GM06990 (cell line): ENCODE measurements around the gene JAZF1.
"Not testable (repeated sequence)": the region's sequence is repeated elsewhere in the genome, so short reads cannot be mapped to it uniquely, and the experiment has no call there.

ENCODE experiments used
- DNase-seq: peaks from one replicate; pipeline ENCODE4 v3.0.0-alpha.2; 2011; ENCODE audit not compliant: insufficient read length; ENCODE audit errors: extremely low read depth
- H3K27me3 ChIP-seq: replicated peaks from 2 replicates; pipeline ENCODE4 v1.6.0; 2011; ENCODE audit warnings: low read length; ENCODE audit not compliant: control insufficient read depth, insufficient read depth
- H3K36me3 ChIP-seq: 2 replicates; pipeline ENCODE4 v1.5.1; 2011; ENCODE audit warnings: low read length; ENCODE audit not compliant: control insufficient read depth, insufficient read depth
- H3K4me3 ChIP-seq: replicated peaks from 2 replicates; pipeline ENCODE4 v1.5.1; 2011; ENCODE audit warnings: low read depth, mild to moderate bottlenecking, control low read depth, low read length
- CTCF ChIP-seq: IDR thresholded peaks from 2 replicates; pipeline ENCODE4 v1.5.1; 2011; ENCODE audit warnings: low read length, control low read depth, mild to moderate bottlenecking, inconsistent platforms; ENCODE audit not compliant: insufficient read depth, poor library complexity, severe bottlenecking

Gene JAZF1

GRCh38 chr7:27861747-27862146, 318.8 kb downstream of the JAZF1 start:
- Histone ChIP-seq H3K36me3 (no peaks in the 10 kb centered on the region), H3K4me3 (no peak overlapping the region), H3K27me3 (no peaks in the 10 kb centered on the region)
- TF ChIP-seq CTCF: no peak
- DNase-seq: no peak

DNA sequence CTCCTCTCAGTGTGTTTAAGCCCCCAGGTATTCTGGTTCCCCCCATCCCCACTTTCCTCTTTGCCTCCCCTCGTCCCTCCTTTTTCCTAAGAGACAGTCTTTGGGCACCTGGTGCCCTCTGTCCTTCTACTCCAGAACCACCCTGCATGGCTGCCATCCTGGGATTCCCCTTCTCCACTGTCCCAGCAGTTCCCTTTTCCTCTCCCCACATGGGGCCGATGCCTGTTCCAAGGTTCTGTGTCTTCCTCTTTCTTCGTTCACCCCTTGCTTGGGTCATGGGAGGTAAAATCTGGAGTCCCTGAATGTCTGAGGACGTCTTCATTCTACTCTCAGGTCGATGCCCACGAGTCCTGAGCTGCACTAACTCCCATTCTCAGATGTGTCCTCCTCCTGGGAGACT, 319.8 kb downstream of the JAZF1 start:
- no peak for TF ChIP-seq CTCF
- DNase-seq: no peak
- H3K4me3 ChIP-seq: no peak overlapping the region
- no peaks in the 10 kb centered on the region for H3K36me3 ChIP-seq
- H3K27me3 ChIP-seq: no peaks in the 10 kb centered on the region

GRCh38 chr7:27856703-27857485, 323.7 kb downstream of the JAZF1 start:
- not testable (repeated sequence) for H3K4me3 ChIP-seq, H3K36me3 ChIP-seq, DNase-seq, H3K27me3 ChIP-seq

DNA sequence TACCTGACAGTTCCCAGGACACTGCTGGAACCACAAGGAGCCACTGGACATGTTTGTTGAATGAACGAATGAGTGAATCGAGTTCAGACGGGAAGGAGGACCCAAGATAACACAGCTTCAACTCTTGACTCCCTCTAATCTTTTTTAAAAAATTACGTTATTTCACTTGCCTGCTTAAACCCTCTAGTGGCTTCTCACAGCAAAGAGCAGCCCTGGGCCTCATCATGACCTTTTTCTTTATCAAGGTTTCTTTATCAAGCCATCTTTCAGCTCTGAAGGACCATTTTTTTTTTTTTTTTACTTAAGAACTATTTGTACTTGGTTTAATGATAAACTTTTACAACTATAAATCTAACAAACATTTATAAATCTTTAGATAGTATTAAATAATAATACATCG, 330.1 kb downstream of the JAZF1 start:
- Histone ChIP-seq H3K4me3 (no peak overlapping the region), H3K27me3 (no peaks in the 10 kb centered on the region), H3K36me3 (no peaks in the 10 kb centered on the region)
- DNase-seq: no peak
- no peak for TF ChIP-seq CTCF

- Histone ChIP-seq H3K4me3 (no peak overlapping the region), H3K27me3 (no peaks in the 10 kb centered on the region), H3K36me3 (no peaks in the 10 kb centered on the region)
- DNase-seq: no peak
- TF ChIP-seq CTCF: no peak
Observed at GRCh38 chr7:27846388-27846787, 334.2 kb downstream of the JAZF1 start.

DNA sequence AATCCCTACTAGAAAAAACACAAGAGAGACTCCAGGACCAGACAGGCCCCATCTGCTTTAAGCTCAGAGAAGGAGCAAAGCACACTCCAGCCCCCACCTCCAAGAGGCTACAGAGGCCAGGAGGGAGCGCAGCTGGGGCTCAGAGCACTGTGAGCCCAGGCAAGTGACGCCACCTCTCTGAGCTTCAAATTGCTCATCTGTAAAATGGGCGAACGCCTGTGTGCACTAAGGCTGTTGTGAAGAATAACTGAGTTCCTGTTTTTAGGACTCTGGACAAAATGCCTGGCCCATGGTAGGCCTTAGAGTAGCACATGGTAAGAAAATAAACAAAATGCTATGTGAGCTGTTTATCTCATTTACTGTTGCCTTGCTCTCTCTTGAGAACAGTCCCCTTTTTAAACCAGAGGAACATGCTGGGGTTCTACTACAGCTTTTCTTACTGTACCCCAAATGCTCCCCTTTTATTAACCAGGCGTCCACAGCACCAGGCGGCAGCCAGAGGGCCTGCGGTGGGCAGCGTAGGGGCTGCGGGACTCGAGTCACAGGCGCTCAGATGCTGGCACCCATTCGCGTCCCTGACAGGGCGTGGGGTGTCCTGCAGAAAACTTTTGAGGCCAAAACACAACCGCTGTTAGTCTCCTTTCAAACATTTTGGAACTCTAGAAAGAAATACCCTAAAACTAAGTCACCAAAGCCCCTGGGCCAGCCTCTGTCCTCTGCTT, 336.9 kb downstream of the JAZF1 start:
- H3K27me3 ChIP-seq: no peaks in the 10 kb centered on the region
- no peak overlapping the region for H3K4me3 ChIP-seq
- TF ChIP-seq CTCF: no peak
- no peak for DNase-seq
- H3K36me3 ChIP-seq: no peaks in the 10 kb centered on the region
